OCI-LY3 (cell line): Measurements from ENCODE around the gene TMEM51.

Source experiments
- EZH2phosphoT487 ChIP-seq: fragments of 200-600 bp; shearing (Covaris generic); IDR thresholded peaks from 2 replicates; pipeline ENCODE4 v1.6.1; 2018; ENCODE audit warnings: antibody characterized with exemption, mixed run types, low read depth
- TF ChIP-seq, protein P1 (sequence below): fragments of 200-600, 300-600 bp; sonication (generic); IDR thresholded peaks from 2 replicates; pipeline ENCODE4 v1.5.1; 2014; ENCODE audit warnings: antibody characterized with exemption, low read length, low read depth

DNA sequence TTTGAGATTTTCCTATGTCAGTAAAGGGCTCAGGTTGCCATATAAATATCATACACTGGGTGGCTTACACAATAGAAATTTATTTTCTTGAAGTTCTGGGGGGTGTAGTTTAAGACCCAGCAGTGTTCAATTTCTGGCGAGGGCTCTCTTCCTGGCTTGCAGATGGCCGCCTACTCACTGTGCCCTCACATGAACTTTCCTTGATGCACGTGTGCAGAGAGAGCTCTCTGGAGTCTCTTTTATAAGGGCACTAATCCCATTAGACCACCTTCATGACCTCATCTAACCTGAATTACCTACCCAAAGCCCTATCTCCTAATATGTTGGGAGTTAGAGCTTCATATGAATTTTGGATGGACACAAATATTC lies 21.1 kb downstream of the TMEM51 start:
- TF ChIP-seq, protein P1, sequence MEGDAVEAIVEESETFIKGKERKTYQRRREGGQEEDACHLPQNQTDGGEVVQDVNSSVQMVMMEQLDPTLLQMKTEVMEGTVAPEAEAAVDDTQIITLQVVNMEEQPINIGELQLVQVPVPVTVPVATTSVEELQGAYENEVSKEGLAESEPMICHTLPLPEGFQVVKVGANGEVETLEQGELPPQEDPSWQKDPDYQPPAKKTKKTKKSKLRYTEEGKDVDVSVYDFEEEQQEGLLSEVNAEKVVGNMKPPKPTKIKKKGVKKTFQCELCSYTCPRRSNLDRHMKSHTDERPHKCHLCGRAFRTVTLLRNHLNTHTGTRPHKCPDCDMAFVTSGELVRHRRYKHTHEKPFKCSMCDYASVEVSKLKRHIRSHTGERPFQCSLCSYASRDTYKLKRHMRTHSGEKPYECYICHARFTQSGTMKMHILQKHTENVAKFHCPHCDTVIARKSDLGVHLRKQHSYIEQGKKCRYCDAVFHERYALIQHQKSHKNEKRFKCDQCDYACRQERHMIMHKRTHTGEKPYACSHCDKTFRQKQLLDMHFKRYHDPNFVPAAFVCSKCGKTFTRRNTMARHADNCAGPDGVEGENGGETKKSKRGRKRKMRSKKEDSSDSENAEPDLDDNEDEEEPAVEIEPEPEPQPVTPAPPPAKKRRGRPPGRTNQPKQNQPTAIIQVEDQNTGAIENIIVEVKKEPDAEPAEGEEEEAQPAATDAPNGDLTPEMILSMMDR, result no peak
- no peak for TF ChIP-seq EZH2phosphoT487
